K562 (cell line): ENCODE data around the gene ABCA3.

Experiments used
- CBFA2T3 ChIP-seq: fragments of 450-650 bp; IDR thresholded peaks from 2 replicates; pipeline ENCODE4 v1.6.1; 2017
- CREM ChIP-seq: IDR thresholded peaks from 2 replicates; pipeline ENCODE4 v1.6.1; 2014; ENCODE audit warnings: antibody characterized with exemption, low read depth
- KLF16 ChIP-seq: IDR thresholded peaks from 2 replicates; pipeline ENCODE4 v1.6.1; 2016; ENCODE audit warnings: antibody characterized with exemption
- MAZ ChIP-seq, 2 experiments: fragments of 450-650 bp in 1 of 2; sonication (generic) in 1 of 2; formaldehyde crosslinking; IDR thresholded peaks in 1 of 2; conservative IDR thresholded peaks in 1 of 2; 2 replicates each; pipeline versions ENCODE4 v1.4.0 to v1.5.0; 2020; ENCODE audit warnings: mild to moderate bottlenecking in 1 of 2, missing genetic modification reagents in 1 of 2
- SETDB1 ChIP-seq: IDR thresholded peaks from one replicate; pipeline ENCODE4 v1.6.1; 2012; ENCODE audit warnings: low read length, control low read depth, inconsistent platforms
- SMARCA5 ChIP-seq: fragments of 450-650 bp; IDR thresholded peaks from 2 replicates; pipeline ENCODE4 v1.6.1; 2016
- SRF ChIP-seq, 2 experiments: fragments of 250-450, 450-650 bp in 1 of 2; sonication (Bioruptor Pico) in 1 of 2; sonication (generic) in 1 of 2; formaldehyde crosslinking; IDR thresholded peaks; 2 replicates each; pipeline versions ENCODE4 v1.5.0 to v1.5.1; 2020 to 2022; ENCODE audit warnings: mild to moderate bottlenecking in 1 of 2, missing genetic modification reagents in 1 of 2
- TCF7L2 ChIP-seq: fragments of 150-350 bp; IDR thresholded peaks from 2 replicates; pipeline ENCODE4 v1.6.1; 2016; ENCODE audit warnings: low read depth, mild to moderate bottlenecking, low read length, moderate library complexity
- THAP7 ChIP-seq: fragments of 250-450 bp; sonication (Bioruptor Pico); IDR thresholded peaks from 2 replicates; pipeline ENCODE4 v1.5.0; 2021
- ZNF263 ChIP-seq: sonication (generic); formaldehyde crosslinking; IDR thresholded peaks from 2 replicates; pipeline ENCODE4 v1.8.0; 2022; ENCODE audit warnings: mild to moderate bottlenecking, missing genetic modification reagents, borderline replicate concordance
- ZNF280A ChIP-seq: fragments of 450-650 bp; IDR thresholded peaks from 2 replicates; pipeline ENCODE4 v1.6.1; 2018; ENCODE audit warnings: mild to moderate bottlenecking, low read depth; ENCODE audit not compliant: partially characterized antibody

GRCh38 chr16:2271848-2272461, 68.6 kb downstream of the ABCA3 start:
- TF ChIP-seq MAZ (CRISPR knock-in tag; conservative IDR thresholded peaks at IDR 0.05 in 1 of 2, IDR thresholded peaks at IDR 0.05 in 1 of 2) (no peak), ZNF280A (no peak), ZNF263 (CRISPR knock-in tag) (no peak), KLF16 (no peak), CREM (no peak), CBFA2T3 (no peak), SETDB1 (no peak), SRF (CRISPR knock-in tag; IDR thresholded peaks at IDR 0.05) (no peak), TCF7L2 (no peak), THAP7 (CRISPR knock-in tag) (no peak), SMARCA5 (no peak)
